Kidney (tissue), 14 donors: ENCODE data around the gene SLC25A52. TPM values are rescaled to one million over a fixed set of nuclear protein-coding genes. Genes with fewer than 3 reads are reported as not detected.

ENCODE experiments used
- DNase-seq, 5 donors: peaks; one replicate each; pipeline ENCODE4 v3.0.0-alpha.2; 2013 to 2020
- FAIRE-seq: peaks from 2 replicates; lab custom pipeline; 2012; peaks lifted over from hg19 to GRCh38; lab: Jason Lieb, UNC
- H3K27ac ChIP-seq, 2 donors: one replicate each; pipeline ENCODE4 v1.7.0; 2013; ENCODE audit warnings: low read depth in 2 of 2, low read length in 2 of 2, inconsistent platforms in 1 of 2
- H3K27me3 ChIP-seq: one replicate; pipeline ENCODE4 v1.7.1; 2013; ENCODE audit warnings: low read length, inconsistent platforms; ENCODE audit not compliant: control insufficient read depth, insufficient read depth
- H3K36me3 ChIP-seq, 3 donors: one replicate each; pipeline versions ENCODE4 v1.7.0 to v1.7.1; 2013; ENCODE audit warnings: low read length in 3 of 3, control low read depth in 1 of 3, inconsistent platforms in 1 of 3; ENCODE audit not compliant: insufficient read depth in 3 of 3, control insufficient read depth in 2 of 3
- H3K4me1 ChIP-seq, 3 donors: one replicate each; pipeline versions ENCODE4 v1.7.0 to v1.7.1; 2013; ENCODE audit warnings: low read length in 3 of 3, inconsistent platforms in 1 of 3, low read depth in 1 of 3; ENCODE audit not compliant: control insufficient read depth in 2 of 3, insufficient read depth in 2 of 3
- H3K4me3 ChIP-seq, 3 donors: one replicate each; pipeline versions ENCODE4 v1.7.0 to v1.8.1; 2013; ENCODE audit warnings: low read length in 3 of 3, control low read depth in 1 of 3, inconsistent platforms in 1 of 3
- H3K9ac ChIP-seq, 3 donors: one replicate each; pipeline versions ENCODE4 v1.7.0 to v1.7.1; 2013; ENCODE audit warnings: low read length in 3 of 3, control low read depth in 1 of 3, inconsistent platforms in 1 of 3
- H3K9me3 ChIP-seq, 3 donors: one replicate each; pipeline versions ENCODE4 v1.7.0 to v1.7.1; 2013; ENCODE audit warnings: low read length in 3 of 3, control low read depth in 1 of 3, inconsistent platforms in 1 of 3; ENCODE audit not compliant: control insufficient read depth in 2 of 3, insufficient read depth in 1 of 3
- intact Hi-C: fragments of 100-400 bp; cut with DNase I; formaldehyde crosslinking; loops from one replicate; pipeline ENCODE4 v1.11.1; 2022
- polyA plus RNA-seq: library from polyadenylated mRNA; stranded (reverse); fragments of 350-450 nt; fragmentation: Illumina TruSeq; extraction: RNeasy Lipid Tissue Mini Kit (QIAGEN cat#74804); gene quantifications from one replicate; pipeline ENCODE4 v1.2.3, GENCODE V29; 2014; ENCODE audit warnings: low read depth, low replicate concordance; ENCODE audit not compliant: insufficient read depth
- total RNA-seq: library from RNA; stranded (reverse); fragmentation: NEBNext Ultra II Directional; extraction: Animal tissue kit (Norgen Biotek cat#: 25700); gene quantifications from one replicate; pipeline ENCODE4 v1.2.1, GENCODE V29; 2021
- TF ChIP-seq, protein P1 (sequence below): IDR thresholded peaks from 3 replicates; pipeline ENCODE4 v1.5.1; 2012; ENCODE audit warnings: mild to moderate bottlenecking, moderate library complexity, borderline replicate concordance; ENCODE audit not compliant: insufficient read depth; ENCODE audit errors: extremely low read depth
- donor health status: control.
- donor health status: control.
- donor health status: control.
- donor health status: control.
- donor health status: control.
- donor health status: DM: yes; HTN: yes; CAD: no.
- donor health status: Normal renal cell carcinoma (clear cell type).

SLC25A52 gene
- total and polyA plus RNA-seq, 2 donors from 2014 or later = not detected

DNA sequence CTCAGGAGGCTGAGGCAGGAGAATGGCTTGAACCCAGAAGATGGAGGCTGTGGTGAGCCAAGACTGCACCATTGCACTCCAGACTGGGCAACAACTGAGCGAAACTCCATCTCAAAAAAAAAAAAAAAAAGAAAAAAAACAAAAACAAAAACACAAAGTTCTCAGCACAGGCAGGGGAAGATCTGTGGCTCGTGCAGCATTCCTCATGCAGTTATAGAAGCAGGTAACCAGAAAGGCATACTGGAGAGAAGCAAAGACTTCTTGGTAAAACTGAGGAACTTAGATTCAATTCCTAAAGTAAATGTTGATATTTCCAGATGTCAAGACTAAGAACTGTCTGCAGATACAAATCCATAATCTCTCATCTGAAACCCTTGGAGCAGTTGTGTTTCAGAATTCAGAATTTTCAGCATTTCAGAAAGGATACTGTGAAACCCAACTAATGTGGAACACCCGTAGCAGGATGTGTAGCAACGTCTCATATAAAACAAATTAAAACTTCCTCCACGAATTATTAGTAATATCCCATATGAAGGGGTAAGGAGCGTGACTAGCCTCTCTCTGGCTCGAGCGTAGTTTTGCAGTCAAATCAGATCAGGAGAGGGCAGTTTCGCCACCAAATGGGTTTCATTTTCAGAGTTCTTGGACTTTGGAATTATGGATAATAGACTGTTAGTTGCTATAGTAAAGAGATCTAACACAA is 13.2 kb upstream of the SLC25A52 start:
- FAIRE-seq = no peak
- Histone ChIP-seq H3K9ac (no peak overlapping the region), H3K27me3 (no peaks in the 10 kb centered on the region), H3K9me3 (peaks cover 0 to 13% (median 0%) of the 10 kb centered on the region in 3 donors), H3K4me1 (no peaks in the 10 kb centered on the region), H3K4me3 (no peak overlapping the region), H3K27ac (no peak overlapping the region), H3K36me3 (no peaks in the 10 kb centered on the region)
- TF ChIP-seq, protein P1, sequence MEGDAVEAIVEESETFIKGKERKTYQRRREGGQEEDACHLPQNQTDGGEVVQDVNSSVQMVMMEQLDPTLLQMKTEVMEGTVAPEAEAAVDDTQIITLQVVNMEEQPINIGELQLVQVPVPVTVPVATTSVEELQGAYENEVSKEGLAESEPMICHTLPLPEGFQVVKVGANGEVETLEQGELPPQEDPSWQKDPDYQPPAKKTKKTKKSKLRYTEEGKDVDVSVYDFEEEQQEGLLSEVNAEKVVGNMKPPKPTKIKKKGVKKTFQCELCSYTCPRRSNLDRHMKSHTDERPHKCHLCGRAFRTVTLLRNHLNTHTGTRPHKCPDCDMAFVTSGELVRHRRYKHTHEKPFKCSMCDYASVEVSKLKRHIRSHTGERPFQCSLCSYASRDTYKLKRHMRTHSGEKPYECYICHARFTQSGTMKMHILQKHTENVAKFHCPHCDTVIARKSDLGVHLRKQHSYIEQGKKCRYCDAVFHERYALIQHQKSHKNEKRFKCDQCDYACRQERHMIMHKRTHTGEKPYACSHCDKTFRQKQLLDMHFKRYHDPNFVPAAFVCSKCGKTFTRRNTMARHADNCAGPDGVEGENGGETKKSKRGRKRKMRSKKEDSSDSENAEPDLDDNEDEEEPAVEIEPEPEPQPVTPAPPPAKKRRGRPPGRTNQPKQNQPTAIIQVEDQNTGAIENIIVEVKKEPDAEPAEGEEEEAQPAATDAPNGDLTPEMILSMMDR = no peak
- intact Hi-C loops = no loop called here
- DNase-seq = no peak

DNA sequence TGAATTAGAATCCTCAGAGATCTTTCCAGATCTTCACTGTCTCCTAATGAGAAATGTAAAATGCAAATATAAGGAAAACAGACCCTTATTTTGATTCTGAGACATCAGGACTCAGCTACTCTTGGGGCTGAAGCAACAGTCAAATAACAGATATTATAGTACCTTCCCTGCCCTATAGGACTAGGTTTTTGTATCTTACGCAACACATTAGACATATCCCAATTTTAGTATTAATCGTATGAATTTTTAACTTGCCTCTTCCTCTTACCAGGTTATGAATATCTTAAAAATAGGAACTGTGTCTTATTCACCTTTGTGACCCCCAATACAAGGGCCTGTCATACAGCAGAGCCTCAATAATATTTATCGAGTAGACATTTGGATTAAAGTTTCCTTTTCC is 12.0 kb upstream of the SLC25A52 start:
- intact Hi-C loops = no loop called here
- no peaks in the 10 kb centered on the region for H3K4me1 ChIP-seq
- H3K27ac ChIP-seq = no peak overlapping the region
- peaks cover 0 to 3% (median 0%) of the 10 kb centered on the region in 3 donors for H3K9me3 ChIP-seq
- DNase-seq (no peak), FAIRE-seq (no peak)
- no peak overlapping the region for H3K9ac ChIP-seq
- TF ChIP-seq, protein P1 = no peak
- no peak overlapping the region for H3K4me3 ChIP-seq
- no peaks in the 10 kb centered on the region for H3K36me3 ChIP-seq
- no peaks in the 10 kb centered on the region for H3K27me3 ChIP-seq

DNA sequence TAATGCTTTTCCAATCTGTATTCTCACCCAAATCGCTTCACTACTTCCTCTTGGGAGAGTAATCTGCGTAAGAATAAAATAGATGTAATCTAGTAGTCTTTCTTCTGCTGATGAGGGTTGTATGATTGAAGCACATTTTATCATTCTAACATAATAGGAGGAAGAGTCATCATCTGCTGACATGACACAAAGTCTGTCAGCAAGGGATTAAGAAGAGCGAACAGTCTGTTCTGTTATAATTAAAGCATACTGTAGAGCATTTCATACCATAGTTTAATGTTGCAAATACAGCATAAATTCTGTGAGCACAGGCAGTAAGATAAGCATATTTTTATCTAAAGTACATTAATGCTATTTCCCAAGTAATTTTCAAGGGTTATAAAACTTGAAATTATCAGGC is 10.4 kb downstream of the SLC25A52 start:
- Histone ChIP-seq H3K9ac (no peak overlapping the region), H3K27me3 (no peaks in the 10 kb centered on the region), H3K36me3 (no peaks in the 10 kb centered on the region), H3K4me3 (no peak overlapping the region), H3K27ac (no peak overlapping the region), H3K9me3 (no peaks in the 10 kb centered on the region), H3K4me1 (no peaks in the 10 kb centered on the region)
- DNase-seq (no peak), FAIRE-seq (no peak)
- intact Hi-C loops = no loop called here
- TF ChIP-seq, protein P1 = no peak
